Lower leg skin (tissue), 3 donors: ENCODE measurements around the gene IL10RA.

Experiments
- POLR2A ChIP-seq, 2 donors: fragments of 450-650 bp; IDR thresholded peaks; one replicate each; pipeline ENCODE4 v1.6.1; 2016 to 2017; ENCODE audit warnings: antibody characterized with exemption in 2 of 2, mild to moderate bottlenecking in 1 of 2, moderate library complexity in 1 of 2
- TF ChIP-seq, protein P1 (sequence below), 3 donors: fragments of 450-650 bp; IDR thresholded peaks; one replicate each; pipeline ENCODE4 v1.5.1; 2016; ENCODE audit warnings: antibody characterized with exemption in 3 of 3, mild to moderate bottlenecking in 3 of 3, moderate library complexity in 2 of 3

DNA sequence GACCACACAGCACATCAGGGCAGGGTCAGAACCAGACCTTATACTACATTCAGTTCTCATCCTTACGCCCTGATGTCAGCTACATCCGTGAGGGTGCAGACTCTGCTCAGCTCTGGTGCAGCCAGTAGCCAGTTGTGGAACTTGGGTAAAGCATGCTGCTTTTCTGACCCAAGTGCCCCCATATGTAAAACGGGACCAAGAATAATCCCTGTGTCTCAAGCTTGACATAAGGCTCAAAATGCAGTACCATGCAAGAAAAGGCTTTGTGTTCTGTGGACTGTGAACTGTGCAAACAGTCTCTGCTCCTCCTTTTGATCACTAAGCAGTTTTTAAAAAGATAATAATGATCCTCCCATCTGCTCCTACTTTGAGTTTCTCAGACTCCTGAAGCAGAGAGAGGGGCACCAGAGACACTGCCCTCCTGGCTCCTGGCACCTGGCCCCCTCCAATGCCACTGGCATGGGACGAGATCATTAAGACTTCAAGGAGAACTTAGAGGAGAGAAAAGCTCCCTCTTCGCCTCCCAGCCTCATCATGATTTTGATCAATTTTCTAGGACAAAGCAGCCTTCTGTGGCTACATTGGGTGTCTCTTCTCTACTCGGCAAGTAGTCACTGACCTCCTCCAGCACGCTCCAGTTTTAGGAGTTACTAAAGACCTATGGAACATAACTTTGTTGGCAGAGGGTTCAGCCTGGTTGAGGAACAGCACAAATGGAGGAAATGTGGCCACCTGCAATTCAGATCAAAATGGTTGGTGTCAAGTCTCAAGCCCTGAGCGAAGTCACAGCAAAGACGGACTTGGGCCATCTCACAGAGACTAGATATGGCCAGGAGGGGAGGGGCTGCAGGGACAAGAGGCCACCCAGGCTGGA is 23.9 kb downstream of the IL10RA start:
- no peak for TF ChIP-seq POLR2A (IDR thresholded peaks at IDR 0.05)
- TF ChIP-seq, protein P1, sequence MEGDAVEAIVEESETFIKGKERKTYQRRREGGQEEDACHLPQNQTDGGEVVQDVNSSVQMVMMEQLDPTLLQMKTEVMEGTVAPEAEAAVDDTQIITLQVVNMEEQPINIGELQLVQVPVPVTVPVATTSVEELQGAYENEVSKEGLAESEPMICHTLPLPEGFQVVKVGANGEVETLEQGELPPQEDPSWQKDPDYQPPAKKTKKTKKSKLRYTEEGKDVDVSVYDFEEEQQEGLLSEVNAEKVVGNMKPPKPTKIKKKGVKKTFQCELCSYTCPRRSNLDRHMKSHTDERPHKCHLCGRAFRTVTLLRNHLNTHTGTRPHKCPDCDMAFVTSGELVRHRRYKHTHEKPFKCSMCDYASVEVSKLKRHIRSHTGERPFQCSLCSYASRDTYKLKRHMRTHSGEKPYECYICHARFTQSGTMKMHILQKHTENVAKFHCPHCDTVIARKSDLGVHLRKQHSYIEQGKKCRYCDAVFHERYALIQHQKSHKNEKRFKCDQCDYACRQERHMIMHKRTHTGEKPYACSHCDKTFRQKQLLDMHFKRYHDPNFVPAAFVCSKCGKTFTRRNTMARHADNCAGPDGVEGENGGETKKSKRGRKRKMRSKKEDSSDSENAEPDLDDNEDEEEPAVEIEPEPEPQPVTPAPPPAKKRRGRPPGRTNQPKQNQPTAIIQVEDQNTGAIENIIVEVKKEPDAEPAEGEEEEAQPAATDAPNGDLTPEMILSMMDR (IDR thresholded peaks at IDR 0.05), result no peak
